Osteocyte (in vitro differentiated cells): Measurements from ENCODE around the gene TRIO. TPM values are rescaled to one million over a fixed set of nuclear protein-coding genes. Genes with fewer than 3 reads are reported as not detected.
A peak's percentile ranks its signal among the peaks of the same experiment; 100 is the strongest.

ENCODE experiments used
- DNase-seq: peaks from one replicate; pipeline ENCODE4 v3.0.0; 2021; ENCODE audit warnings: mixed read lengths; ENCODE audit not compliant: unreplicated experiment; ENCODE audit errors: extremely low spot score
- H3K27ac Mint-ChIP-seq: one replicate; pipeline ENCODE4 v1.8.0; 2021; ENCODE audit warnings: mild to moderate bottlenecking, mixed read lengths; ENCODE audit not compliant: unreplicated experiment
- H3K27me3 Mint-ChIP-seq: one replicate; pipeline ENCODE4 v1.8.0; 2021; ENCODE audit warnings: mixed read lengths; ENCODE audit not compliant: unreplicated experiment
- H3K36me3 Mint-ChIP-seq: one replicate; pipeline ENCODE4 v1.8.0; 2021; ENCODE audit warnings: mixed read lengths; ENCODE audit not compliant: unreplicated experiment
- H3K4me1 Mint-ChIP-seq: one replicate; pipeline ENCODE4 v1.8.0; 2021; ENCODE audit warnings: mixed read lengths; ENCODE audit not compliant: unreplicated experiment
- H3K4me3 Mint-ChIP-seq: one replicate; pipeline ENCODE4 v1.8.0; 2021; ENCODE audit warnings: mild to moderate bottlenecking, moderate library complexity, mixed read lengths; ENCODE audit not compliant: unreplicated experiment
- H3K9me3 Mint-ChIP-seq: one replicate; pipeline ENCODE4 v1.8.0; 2021; ENCODE audit warnings: mixed read lengths; ENCODE audit not compliant: unreplicated experiment
- total RNA-seq: library from RNA; stranded (reverse); gene quantifications from 2 replicates; pipeline ENCODE4 v1.2.1, GENCODE V29; 2021
- TF ChIP-seq, protein P1 (sequence below): fragments of 200-600 bp; sonication (generic); IDR thresholded peaks from 2 replicates; pipeline ENCODE4 v1.5.0; 2021; ENCODE audit warnings: antibody characterized with exemption, mild to moderate bottlenecking, moderate library complexity

TRIO gene
- total RNA-seq, 1 donor from 2014 or later = 336 TPM

DNA sequence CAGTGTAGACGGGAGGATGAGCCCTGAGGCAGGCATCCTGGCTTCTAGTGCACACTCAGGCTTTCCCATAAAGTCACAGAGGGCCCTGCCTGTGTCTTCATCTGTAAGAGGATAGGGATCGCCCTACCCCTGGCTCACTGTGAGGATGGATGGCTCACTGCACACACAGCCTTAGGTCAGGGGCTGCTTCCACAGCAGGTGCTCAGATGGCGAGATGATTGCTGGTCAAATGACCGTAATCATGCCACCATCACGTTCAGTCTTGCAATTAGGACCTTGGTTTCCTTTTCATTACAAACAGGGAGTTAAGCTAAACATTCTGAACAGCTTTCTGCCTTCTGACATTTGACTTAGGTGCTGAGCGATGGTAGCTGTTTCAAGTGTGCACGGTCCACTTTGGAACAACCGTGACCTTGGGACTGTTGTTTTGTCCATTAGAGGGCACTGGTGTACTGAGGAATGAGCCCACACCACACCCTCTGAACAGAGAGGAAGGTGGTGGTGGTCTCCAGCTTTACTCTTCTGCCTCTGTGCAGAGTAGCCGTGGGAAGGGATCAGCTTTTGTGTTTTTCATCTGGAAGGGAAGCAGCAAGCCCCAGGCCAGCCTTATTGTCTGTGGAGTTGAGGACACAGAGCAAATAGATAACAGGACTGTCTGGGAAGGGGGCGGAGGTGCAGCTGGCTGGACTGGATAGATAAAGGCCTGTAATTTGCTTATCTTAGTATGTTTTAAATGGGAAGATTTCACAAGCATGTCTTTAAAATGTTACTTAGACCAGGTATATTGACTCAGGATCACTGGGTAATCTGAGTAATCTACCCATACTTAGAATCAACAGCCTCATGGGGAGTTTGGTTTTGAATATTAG lies 183.1 kb downstream of the TRIO start:
- H3K4me3 Mint-ChIP-seq = no peak overlapping the region
- H3K9me3 Mint-ChIP-seq = no peaks in the 10 kb centered on the region
- H3K36me3 Mint-ChIP-seq = peaks cover 23% of the 10 kb centered on the region
- H3K27me3 Mint-ChIP-seq = no peaks in the 10 kb centered on the region
- no peak for DNase-seq
- H3K4me1 Mint-ChIP-seq = peaks cover 19% of the 10 kb centered on the region
- TF ChIP-seq, protein P1, sequence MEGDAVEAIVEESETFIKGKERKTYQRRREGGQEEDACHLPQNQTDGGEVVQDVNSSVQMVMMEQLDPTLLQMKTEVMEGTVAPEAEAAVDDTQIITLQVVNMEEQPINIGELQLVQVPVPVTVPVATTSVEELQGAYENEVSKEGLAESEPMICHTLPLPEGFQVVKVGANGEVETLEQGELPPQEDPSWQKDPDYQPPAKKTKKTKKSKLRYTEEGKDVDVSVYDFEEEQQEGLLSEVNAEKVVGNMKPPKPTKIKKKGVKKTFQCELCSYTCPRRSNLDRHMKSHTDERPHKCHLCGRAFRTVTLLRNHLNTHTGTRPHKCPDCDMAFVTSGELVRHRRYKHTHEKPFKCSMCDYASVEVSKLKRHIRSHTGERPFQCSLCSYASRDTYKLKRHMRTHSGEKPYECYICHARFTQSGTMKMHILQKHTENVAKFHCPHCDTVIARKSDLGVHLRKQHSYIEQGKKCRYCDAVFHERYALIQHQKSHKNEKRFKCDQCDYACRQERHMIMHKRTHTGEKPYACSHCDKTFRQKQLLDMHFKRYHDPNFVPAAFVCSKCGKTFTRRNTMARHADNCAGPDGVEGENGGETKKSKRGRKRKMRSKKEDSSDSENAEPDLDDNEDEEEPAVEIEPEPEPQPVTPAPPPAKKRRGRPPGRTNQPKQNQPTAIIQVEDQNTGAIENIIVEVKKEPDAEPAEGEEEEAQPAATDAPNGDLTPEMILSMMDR = peak; percentile 60
- H3K27ac Mint-ChIP-seq = peak overlapping the region; percentile 27

DNA sequence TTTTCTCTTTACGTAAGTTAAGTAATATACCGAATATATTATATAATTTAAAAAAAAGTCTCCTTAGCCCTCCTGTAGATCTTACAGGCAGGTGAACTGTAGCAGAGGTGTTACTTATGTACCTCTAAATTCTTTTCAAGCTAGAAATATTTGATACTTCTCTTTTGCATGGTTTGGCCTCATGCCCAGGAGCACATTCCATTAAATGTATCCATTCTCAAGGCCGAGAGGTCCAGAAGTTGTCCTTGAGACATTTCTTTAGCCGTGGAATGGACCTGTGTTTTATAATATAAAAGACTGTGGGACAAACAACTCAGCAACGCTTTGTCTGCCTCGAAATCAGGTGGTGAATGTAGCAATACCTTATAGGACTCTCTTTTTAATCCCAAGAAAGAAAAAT lies 184.5 kb downstream of the TRIO start:
- Mint-ChIP-seq H3K36me3 (peaks cover 12% of the 10 kb centered on the region), H3K9me3 (no peaks in the 10 kb centered on the region), H3K4me3 (no peak overlapping the region), H3K27me3 (no peaks in the 10 kb centered on the region), H3K27ac (no peak overlapping the region), H3K4me1 (peaks cover 21% of the 10 kb centered on the region)
- TF ChIP-seq, protein P1 = no peak
- DNase-seq = no peak

DNA sequence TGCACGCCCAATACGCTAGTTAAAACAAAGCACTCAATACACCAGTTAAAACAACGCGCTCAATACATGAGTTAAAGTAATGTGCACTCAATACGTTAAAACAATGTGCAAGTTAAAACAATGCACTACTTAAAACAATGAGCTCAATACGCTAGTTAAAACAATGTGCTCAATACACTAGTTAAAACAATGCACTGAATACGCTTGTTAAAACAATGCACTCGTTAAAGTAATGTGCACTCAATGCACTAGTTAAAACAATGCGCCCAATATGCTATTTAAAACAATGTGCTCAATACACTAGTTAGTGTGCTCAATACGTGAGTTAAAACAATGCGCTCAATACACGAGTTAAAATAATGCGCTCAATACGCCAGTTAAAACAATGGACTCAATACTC lies 185.0 kb downstream of the TRIO start:
- Mint-ChIP-seq H3K36me3 (peaks cover 12% of the 10 kb centered on the region), H3K27me3 (no peaks in the 10 kb centered on the region), H3K4me1 (peaks cover 26% of the 10 kb centered on the region), H3K27ac (no peak overlapping the region), H3K4me3 (no peak overlapping the region), H3K9me3 (no peaks in the 10 kb centered on the region)
- DNase-seq = no peak
- TF ChIP-seq, protein P1 = no peak

DNA sequence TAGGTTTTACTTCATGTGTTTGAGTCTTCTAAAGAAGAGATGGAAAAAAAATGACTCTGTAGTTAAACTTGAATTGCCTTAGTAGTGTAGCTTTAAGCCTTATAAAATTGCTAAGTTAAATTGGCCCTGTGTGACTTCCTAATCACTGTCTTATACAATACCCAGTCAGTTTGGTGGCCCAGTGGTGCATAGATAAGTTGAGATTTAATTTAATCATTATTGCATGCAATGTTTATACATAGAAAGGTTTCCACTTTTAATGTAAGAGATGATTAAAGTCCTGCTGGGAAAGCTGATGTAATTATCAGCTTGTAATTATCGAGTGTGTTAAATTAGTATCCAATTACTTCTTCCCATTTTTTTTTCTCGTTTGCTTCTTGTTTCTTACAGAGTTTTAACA lies 187.1 kb downstream of the TRIO start:
- H3K4me1 Mint-ChIP-seq = peaks cover 28% of the 10 kb centered on the region
- TF ChIP-seq, protein P1 = no peak
- H3K9me3 Mint-ChIP-seq = no peaks in the 10 kb centered on the region
- no peak for DNase-seq
- H3K36me3 Mint-ChIP-seq = peaks cover 12% of the 10 kb centered on the region
- H3K4me3 Mint-ChIP-seq = no peak overlapping the region
- no peak overlapping the region for H3K27ac Mint-ChIP-seq
- H3K27me3 Mint-ChIP-seq = no peaks in the 10 kb centered on the region

DNA sequence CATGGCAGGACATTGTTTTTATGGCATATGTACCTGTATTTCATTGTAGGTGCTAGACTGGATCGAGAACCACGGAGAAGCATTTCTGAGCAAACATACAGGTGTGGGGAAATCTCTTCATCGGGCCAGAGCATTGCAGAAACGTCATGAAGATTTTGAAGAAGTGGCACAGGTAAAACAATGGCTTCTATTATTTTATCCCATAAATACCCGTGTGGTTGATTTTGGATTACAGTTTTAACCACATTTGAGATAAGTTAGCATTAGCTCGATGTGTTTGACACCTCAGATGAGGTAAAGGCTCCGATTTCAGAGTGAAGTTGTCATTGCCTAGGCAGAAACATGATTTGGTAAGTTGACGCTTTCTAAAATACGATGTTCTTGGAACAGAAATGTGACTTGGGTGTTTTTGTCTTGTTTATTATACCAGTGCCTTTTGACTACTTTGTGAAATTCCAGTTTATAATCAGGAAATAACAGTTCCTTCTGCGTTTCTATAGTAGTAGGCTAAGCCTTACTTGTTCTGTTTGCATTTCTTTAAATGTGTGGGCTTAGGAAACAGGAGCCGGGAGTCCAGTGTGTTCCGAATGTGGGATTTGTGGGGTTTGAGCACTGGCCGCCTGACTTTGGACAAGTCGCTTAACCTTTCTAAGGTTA lies 187.7 kb downstream of the TRIO start:
- TF ChIP-seq, protein P1 = no peak
- peaks cover 28% of the 10 kb centered on the region for H3K4me1 Mint-ChIP-seq
- H3K36me3 Mint-ChIP-seq = peaks cover 18% of the 10 kb centered on the region
- peak overlapping the region; percentile 23 for H3K27ac Mint-ChIP-seq
- DNase-seq = no peak
- H3K9me3 Mint-ChIP-seq = no peaks in the 10 kb centered on the region
- no peaks in the 10 kb centered on the region for H3K27me3 Mint-ChIP-seq
- no peak overlapping the region for H3K4me3 Mint-ChIP-seq
